ENCODE results near the gene CHRD.
"Not testable (repeated sequence)": the region's sequence is repeated elsewhere in the genome, so short reads cannot be mapped to it uniquely, and the experiment has no call there.

Gene CHRD

DNA sequence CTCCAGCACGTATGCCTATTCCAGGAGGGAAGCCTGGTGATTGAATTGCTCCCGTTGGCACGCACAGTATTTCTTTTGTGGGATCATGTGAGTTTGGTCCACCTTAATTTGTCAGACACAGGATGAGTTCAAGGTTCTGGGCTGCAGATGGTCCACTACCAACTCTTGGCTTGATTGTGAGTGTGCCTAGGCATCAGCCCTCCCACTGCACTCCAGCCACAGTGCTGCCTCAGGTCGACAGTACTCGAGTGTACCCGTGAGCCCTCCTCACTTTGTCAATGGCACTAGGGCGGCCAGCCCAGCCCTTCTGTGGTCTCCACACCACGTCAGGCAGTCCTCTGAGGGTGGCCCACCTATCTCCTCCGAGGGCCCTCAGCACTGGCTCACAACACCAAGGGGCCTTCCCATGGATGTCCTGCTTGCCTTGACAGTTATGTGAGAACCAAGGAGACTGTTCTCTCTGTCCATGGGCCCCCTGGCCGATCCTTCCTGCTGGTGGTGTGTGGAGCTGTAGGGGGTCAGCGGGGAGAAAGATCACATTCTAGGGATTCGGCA, 30.2 kb downstream of the CHRD start:
- no peak for DNase-seq

DNA sequence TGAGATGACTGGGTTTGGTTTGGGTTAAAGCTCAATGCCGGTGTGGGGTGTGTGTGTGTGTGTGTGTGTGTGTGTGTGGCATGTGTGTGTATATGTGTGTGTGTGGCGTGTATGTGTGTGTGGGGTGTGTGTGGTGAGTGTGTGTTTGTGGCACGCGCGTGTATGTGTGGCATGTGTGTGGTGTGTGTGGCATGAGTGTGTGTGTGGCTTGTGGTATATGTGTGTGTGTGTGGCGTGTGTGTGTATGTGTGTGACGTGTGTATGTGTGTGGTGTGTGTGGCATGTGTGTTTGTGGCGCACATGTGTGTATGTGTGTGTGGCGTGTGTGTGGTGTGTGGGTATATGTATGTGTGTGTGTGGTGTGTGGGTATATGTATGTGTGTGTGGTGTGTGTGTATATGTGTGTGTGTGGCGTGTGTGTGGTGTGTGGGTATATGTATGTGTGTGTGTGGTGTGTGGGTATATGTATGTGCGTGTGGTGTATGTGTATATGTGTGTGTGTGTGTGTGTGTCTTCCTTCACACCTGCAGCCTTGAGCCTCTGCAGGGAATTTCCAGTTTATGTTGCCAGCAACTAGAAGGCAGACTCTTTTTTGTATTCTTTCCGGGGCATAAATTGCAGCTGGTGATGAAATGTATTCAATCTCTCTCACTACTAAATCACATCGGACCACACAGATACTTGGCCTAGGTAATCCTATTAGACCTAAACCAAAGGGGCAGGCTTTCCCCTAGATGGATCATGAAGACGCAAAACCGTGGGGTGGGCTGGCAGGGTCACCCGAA, 34.8 kb downstream of the CHRD start:
- DNase-seq: no peak

DNA sequence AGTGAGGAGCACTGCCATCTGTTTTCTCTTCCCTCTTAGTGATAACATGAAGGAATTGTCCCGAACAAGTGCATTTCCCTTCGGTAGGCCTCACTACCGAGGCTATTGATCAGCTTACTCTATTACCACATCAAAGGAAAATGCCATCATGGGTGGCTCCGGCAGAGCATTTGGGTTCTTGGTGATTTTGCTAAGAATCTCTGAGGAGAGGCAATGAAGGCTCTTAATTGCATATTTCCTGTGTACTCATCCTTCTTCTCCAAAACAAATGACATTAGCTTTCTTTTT, 35.3 kb downstream of the CHRD start:
- no peak for DNase-seq

DNA sequence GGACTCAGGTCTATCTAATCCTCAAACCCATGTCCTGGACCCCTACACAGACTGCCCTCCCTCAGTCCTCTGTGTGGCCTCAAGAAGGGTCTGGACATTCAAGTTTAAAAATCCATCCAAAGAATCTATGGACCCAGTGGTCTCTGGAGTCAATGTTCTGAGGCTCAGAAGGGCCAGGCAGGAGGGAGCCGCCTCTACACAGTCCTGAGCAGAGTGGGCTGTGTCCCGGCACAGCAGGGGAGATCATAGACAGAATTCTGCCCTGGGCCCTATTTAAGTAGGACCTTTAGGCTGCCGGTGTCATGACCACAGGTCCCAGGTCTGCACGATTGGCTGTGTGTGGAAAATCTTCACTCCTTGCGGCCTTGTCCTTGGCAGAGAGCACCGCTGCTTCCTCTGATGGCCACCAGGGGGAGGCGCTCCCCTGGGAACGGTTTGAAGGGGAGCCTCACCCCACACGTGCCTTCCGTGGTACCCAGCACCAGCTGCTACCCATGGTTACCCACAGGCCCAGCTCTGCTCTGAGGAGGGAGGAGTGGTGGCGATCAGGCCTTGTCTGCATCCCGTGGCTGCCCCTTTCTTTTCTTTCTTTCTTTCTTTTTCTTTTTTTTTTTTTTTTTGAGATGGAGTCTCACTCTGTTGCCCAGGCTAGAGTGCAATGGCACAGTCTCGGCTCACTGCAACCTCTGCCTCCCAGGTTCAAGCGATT, 37.9 kb downstream of the CHRD start:
- DNase-seq: peak in 51 of 58 donors; percentile 7 to 64 (median 33)

DNA sequence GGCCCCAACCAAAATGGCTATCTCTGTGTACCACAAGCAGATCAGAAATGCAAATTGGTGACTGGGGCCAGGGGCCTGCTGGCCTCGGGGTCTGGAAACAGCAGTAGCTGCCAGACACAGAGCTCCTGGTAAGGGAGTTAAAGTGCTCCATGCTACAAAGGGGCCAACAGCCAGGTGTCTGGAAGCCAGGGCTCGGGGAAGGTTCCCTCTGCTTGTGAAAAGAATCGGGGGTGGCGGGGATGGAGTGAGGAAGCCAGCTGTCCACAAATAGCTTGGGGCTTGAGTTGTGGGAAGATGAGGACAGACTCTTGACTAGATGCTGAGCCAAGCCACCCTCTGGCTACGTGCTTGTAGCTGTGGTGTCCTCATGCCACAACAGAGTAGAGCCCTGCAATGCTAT, 39.3 kb downstream of the CHRD start:
- peak in 3 of 58 donors; percentile 6 to 40 (median 26) for DNase-seq

DNA sequence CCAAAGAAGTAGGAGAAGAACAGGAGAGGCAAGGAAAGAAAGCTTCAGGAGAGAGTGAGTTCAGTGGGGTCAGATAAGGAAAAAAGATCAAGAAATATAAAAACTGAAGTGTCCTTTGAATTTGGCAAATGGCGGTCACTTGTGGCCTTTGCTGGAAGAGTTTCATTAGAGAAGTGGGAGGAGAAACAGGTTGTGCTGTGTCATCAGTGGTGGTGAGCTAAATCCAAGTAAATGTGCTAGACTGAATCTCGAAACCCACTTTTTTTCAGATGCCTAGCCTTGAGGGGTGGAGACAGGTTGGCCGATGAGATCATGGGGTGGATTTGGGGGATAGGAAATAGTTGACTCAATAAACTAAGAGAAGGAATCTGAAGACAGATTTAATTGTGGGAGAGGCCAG, 43.7 kb downstream of the CHRD start:
- DNase-seq: no peak

DNA sequence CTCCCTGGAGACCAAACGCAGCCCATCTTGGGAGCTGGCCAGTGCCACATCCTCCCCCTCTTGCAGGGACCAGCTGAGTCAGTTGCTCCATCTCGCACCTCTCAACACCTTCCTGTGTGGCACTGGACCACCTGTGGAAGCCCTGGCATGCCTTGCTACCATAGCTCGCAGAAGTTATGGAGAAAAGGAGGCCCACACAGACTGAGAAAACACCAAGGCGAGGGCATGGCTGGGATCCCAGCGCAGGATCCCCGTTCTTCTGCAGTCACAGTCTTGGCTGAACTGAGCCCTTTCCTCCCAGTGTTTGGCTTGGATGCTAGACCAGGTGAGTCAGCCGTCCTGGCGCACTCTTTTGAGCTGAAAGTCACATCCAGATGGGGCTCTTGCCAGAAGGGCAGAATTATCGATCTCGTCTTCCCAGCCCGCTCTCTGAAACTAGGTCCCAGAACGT, 46.9 kb downstream of the CHRD start:
- no peak for DNase-seq

DNA sequence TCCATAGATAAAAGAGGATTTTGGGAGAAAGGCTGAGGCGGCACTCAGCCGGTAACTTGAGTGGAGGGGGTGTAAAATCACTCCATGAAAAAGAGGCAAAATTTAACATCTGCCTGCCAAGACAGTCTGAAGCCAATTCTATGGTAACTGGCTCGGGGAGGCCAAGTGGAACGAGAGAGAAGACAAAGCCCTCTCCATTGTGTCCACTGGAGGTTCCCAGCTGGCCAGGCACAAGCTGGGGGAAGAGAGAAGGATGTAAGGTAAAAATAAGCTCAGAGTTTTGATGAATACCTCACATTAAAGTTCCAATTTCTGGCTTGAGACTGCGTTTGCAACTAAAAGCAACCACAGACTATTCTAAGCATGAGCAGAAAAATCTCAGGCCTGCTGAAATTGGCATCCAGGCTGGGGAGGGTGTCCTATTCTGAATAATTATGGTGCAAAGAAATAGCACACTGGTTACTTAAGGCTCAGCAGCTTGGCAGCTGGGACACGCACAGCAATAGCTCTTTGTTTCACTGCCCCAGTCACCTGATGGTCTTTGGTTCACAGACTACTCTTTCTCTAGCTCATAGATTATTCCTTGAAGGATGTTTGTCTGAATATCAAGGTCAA, 48.8 kb downstream of the CHRD start:
- DNase-seq: peak in 46 of 58 donors; percentile 6 to 76 (median 43)

DNA sequence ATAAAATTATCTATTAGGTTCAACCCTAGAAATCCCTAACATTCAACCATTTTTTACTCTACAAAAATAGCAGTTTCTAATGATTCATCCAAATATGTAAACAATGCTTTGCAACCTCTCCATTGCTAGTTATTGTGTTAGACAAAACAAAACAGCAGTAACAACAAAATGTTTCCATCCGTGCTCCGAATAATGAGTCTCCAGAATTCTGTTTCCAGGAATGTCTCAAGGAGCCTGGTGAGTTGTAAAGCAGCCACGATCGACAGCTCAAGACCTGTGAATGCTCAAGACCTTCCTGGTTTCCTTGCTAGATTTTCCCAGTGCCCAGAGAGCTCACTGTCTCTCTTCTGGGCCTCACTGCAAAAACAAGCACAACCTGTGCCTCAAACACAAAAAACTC, 49.9 kb downstream of the CHRD start:
- DNase-seq: no peak

DNA sequence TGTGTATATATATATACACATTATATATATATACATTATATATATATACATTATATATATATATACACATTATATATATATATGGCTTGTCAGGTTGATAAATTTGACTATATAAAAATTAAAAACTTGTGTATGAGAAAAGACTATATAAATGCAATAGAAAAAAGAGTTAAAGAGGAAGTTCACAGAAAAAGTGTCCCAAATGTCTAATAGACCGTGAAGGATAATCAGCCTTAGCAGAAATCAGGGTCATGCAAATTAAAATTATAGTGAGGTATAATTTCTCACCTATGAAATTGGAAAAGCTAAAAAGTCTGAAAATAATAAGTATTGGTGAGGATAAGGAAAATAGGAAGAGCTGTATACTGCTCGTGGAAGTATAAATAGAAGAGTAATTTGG, 51.1 kb downstream of the CHRD start:
- DNase-seq: no peak

DNA sequence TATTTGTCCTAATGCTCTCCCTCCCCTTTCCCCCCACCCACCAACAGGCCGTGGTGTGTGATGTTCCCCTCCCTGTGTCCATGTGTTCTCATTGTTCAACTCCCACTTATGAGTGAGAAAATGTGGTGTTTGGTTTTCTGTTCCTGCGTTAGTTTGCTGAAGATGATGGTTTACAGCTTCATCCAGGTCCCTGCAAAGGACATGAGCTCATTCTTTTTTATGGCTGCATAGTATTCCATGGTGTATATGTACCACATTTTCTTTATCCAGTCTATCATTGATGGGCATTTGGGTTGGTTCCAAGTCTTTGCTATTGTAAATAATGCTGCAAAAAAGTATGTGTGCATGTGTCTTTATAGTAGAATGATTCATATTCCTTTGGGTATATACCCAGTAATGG, 53.3 kb downstream of the CHRD start:
- not testable (repeated sequence) for DNase-seq

DNA sequence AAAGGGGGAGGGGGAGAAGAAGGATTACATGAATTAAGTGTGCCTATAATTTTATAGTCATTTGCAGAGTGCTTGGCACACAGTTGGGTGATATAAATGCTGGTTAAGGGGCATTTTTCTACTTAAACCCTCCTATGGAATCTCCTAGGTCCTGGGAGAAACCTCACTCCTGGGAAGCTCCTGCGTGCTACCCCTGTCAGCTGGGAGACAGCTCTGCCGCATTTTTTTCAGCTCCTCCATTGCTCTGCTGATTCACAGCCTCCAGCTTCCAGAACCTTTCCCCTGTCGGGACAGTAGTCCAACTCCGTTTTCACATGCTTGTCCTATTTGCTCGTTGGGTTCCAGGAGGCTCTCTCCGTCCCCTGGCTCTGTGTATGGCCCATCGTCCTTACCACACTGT, 59.2 kb downstream of the CHRD start:
- DNase-seq: no peak

All from anterior cingulate cortex (tissue), 58 donors.